KOPT-K1 (cell line): Measurements from ENCODE around the gene LTK.

ENCODE experiments used
- H3K27ac ChIP-seq: fragments of 200-600 bp; sonication (generic); 2 replicates; pipeline ENCODE4 v1.5.1; 2016; ENCODE audit warnings: antibody characterized with exemption, mild to moderate bottlenecking, low read depth, low read length; ENCODE audit not compliant: poor library complexity, severe bottlenecking
- H3K36me3 ChIP-seq: fragments of 200-600 bp; sonication (generic); 2 replicates; pipeline ENCODE4 v1.5.1; 2017; ENCODE audit warnings: antibody characterized with exemption, mild to moderate bottlenecking, low read length, moderate library complexity; ENCODE audit not compliant: insufficient read depth
- H3K9me3 ChIP-seq: fragments of 200-600 bp; sonication (generic); 2 replicates; pipeline ENCODE4 v1.5.1; 2017; ENCODE audit warnings: antibody characterized with exemption, low read length, mild to moderate bottlenecking; ENCODE audit not compliant: insufficient read depth, poor library complexity, severe bottlenecking

The LTK gene

DNA sequence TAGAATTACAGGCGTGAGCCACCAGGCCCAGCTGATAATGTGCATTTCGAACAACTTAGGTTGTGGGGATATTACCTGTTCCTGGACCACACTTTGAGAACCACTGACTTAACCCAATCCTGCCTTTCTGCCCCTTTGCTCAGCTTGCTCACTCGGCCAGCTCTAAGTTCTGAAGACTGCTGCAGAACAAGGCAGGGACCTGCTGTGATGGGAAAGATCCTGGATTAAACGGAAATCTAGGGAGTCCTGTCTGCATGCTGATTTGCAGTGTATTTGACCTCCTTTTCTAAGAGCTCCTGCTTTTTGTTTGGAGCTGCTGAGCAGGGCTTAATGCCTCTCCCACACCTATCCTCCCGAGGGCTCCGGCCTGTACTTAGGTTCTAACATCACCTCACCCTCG lies 2.9 kb downstream of the LTK start:
- H3K27ac ChIP-seq, result no peak overlapping the region
- no peaks in the 10 kb centered on the region for H3K9me3 ChIP-seq
- H3K36me3 ChIP-seq, result no peaks in the 10 kb centered on the region

DNA sequence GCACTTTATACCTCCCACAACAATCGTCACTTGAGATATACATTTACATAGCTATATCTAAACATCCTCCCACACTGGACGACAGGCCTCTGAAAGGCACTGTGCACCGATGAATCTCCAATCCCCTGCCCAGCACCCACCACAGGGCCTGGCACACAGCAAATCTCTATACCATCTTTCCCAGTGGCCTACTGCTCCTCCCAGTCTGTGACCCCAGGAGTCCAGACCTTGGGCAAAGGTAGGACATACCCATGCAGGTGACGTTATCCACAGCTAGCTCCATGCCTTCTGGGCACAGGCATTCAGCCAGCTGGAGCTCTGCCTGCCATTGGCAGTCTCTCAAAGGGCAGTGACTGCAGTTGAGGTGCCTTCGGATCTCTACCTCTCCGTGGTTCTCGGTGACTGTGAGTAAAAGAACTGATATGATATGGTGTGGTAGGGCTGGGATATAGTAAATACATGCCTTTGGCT lies 5.8 kb downstream of the LTK start:
- Histone ChIP-seq H3K9me3 (no peaks in the 10 kb centered on the region), H3K27ac (no peak overlapping the region), H3K36me3 (no peaks in the 10 kb centered on the region)

DNA sequence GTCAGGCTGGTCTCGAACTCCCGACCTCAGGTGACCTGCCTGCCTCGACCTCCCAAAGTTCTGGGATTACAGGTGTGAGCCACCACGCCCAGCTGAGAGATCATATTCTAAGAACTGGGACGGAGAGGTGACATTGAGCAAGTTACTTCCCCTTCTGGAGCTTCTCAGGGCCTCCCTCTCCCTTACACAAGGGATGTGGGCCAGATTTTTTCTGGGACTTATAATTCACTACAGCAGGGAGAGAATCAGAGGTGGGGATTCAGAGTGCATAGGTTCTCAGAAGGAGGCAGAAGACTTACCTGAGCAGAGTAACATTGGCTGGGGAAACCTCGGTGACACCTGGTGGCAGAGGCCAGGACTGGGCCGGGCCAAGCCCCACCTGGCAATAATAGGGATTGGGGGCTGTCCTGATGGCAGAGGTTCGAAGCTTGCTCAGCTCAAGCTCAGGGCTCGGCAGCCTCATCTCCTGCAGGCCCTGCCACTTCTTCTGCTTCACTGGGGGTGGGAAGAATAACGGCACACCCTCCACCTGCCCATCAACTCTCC lies 6.8 kb downstream of the LTK start:
- H3K27ac ChIP-seq, result no peak overlapping the region
- H3K9me3 ChIP-seq, result no peaks in the 10 kb centered on the region
- H3K36me3 ChIP-seq, result no peaks in the 10 kb centered on the region

DNA sequence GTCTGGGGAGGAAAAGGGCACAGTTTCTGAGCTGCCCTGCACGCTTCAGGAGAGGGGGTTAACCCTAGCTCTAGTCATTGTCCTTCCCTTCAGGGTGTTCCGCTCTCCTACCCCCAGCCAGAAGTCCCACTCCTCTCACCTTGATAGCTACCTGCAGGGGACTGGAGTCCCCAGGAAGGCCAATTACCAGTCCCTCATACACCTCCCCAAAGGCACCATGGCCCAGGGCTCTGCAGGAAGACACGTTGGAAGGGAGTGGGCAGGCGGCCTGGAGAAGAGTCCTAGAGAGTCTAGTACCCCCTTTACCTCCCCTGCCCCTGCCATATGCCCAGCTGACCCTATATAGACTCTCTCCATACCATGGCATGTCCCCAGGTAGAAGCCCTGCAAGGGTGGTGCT lies 7.9 kb downstream of the LTK start:
- H3K27ac ChIP-seq, result no peak overlapping the region
- H3K9me3 ChIP-seq, result no peaks in the 10 kb centered on the region

GRCh38 chr15:41504751-41505492 lies 8.7 kb downstream of the LTK start:
- Histone ChIP-seq H3K27ac (no peak overlapping the region), H3K9me3 (no peaks in the 10 kb centered on the region), H3K36me3 (no peaks in the 10 kb centered on the region)

More for the DNA sequence above, 7.9 kb downstream of the LTK start:
- no peaks in the 10 kb centered on the region for H3K36me3 ChIP-seq

- no peak overlapping the region for H3K27ac ChIP-seq
- H3K36me3 ChIP-seq, result no peaks in the 10 kb centered on the region
- no peaks in the 10 kb centered on the region for H3K9me3 ChIP-seq
Observed at GRCh38 chr15:41503669-41504010, 10.0 kb downstream of the LTK start.

- H3K36me3 ChIP-seq, result no peaks in the 10 kb centered on the region
- no peaks in the 10 kb centered on the region for H3K9me3 ChIP-seq
- H3K27ac ChIP-seq, result no peak overlapping the region
Observed at GRCh38 chr15:41502795-41503668, 10.6 kb downstream of the LTK start.

GRCh38 chr15:41501931-41502794 lies 11.5 kb downstream of the LTK start:
- no peak overlapping the region for H3K27ac ChIP-seq
- H3K36me3 ChIP-seq, result no peaks in the 10 kb centered on the region
- no peaks in the 10 kb centered on the region for H3K9me3 ChIP-seq

DNA sequence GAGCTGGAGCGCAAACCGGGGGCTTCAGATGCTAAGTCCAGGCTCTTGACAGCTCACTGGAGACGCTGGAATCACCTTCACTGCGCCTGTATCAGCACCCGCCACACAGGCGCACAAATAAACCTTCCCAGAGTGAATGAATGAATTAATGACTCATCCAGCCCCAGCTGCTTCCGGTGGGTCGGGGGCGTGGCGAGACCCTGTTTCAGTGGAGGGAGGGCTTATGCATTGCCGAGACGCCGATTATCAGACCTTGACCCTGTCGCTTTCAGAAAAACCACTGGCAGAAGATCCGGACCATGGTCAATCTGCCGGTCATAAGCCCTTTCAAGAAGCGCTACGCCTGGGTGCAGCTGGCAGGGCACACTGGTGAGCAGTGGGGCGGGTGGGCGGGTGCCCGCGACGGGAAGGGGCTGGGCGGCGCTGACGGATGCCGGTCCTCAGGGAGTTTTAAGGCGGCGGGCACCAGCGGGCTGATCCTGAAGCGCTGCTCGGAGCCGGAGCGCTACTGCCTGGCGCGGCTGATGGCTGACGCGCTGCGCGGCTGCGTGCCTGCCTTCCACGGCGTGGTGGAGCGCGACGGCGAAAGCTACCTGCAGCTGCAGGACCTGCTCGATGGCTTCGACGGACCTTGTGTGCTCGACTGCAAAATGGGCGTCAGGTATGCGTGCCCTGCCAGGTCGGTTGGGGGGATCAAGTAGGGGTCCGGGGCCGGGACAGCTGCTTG lies 12.3 kb downstream of the LTK start:
- Histone ChIP-seq H3K36me3 (no peaks in the 10 kb centered on the region), H3K9me3 (no peaks in the 10 kb centered on the region), H3K27ac (no peak overlapping the region)

DNA sequence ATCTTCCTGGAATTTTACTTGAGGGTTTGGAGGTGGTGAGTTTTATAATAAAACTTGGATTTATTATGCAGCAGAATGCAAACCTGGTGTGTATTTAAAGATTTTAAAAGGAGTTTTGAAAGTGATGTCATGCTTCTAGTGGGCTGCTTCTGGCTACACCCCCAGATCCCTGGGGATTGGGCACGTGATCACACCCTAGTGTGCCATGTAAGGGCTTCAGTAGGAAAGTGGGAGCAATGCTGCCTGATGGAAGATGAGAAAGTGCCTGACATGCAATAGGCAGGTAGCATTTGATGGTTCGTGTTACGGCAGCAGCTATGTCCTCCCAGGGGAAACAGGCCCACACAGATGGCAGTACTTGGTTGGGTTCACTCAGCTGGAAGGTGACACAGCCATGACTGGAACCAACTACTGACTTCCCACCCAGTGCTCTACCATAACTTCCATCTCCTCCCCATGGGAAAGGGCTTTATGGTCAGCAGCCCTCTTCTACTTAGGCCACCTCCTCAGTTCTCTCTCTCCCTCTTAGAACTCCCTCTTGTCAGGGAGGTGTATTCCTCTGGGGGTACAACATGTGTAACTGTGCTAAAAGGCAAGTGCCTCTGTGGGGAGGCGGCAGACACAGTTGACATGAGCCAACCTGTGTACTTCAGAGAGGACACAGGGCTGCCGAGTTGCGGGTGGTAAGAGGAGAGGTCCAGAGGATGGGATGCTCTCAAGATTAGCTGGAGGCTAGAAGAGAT lies 14.3 kb downstream of the LTK start:
- no peak overlapping the region for H3K27ac ChIP-seq
- no peaks in the 10 kb centered on the region for H3K36me3 ChIP-seq
- H3K9me3 ChIP-seq, result no peaks in the 10 kb centered on the region

DNA sequence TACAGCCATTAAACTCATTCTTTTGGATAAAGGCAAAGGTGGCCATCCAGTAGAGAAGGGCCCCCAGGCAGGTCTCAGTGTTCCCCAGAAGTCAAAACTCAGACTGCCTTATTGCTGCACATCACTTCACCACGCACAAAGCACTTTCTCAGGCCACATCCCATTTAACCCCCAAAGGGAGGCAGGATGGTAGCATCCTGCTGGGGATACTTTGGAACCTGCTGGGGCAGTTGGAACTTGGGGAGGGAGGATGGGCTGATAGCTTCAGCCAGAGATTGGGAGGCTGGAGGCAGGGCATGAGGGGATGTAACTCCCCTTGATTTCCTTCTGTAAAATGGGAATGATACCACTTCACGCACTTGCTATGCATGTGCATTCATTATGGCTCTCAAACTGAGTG lies 15.0 kb downstream of the LTK start:
- Histone ChIP-seq H3K27ac (no peak overlapping the region), H3K36me3 (no peaks in the 10 kb centered on the region), H3K9me3 (no peaks in the 10 kb centered on the region)

DNA sequence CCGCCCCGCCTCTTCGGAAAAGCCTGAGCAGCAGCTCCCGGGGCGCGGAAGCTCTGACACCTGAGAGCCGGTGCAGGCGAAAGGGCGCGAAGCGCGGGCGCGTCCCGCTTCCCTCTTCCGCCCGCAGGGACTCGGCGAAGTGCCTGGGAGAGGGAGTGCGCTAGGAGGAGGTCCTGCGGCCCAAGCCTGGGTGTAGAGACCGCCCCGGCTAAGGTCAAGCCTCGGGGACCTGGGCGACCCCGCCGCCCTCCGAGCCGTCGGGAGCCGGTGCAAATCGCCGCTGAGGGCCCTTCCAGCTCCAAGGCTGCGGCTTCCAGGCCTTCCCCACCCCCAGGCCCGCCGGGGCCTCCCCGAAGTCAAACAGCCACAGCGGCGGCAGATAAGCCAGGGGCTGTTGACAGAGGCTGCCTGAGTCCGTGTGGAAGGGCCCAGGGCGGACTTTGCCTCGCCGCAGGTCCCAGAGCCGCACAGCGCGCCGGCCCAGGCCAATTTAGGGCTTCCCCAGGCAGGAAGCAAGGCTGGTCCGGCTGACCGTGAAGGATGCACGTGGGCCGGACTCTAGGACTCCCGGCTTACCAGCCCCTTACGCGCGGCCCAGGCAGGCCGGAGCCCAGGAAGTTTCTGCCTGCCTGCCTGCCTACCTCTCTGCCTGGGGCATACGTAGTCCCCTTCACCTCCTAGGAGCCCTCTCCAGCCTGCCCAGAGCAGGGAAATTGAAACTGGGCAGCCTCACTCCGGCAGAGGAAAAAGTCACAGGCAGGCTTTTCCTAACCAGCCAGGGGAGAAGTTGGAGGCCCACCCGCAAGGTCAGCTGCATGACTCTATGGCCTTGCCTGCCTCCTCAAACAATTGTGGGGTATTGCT lies 17.7 kb downstream of the LTK start:
- H3K36me3 ChIP-seq, result no peaks in the 10 kb centered on the region
- H3K9me3 ChIP-seq, result no peaks in the 10 kb centered on the region
- no peak overlapping the region for H3K27ac ChIP-seq
